ENCODE measurements around the gene FCGR1A. TPM values are rescaled to one million over a fixed set of nuclear protein-coding genes. Genes with fewer than 3 reads are reported as not detected.
"Not testable (repeated sequence)": the region's sequence is repeated elsewhere in the genome, so short reads cannot be mapped to it uniquely, and the experiment has no call there.

The FCGR1A gene
- total RNA-seq (not detected), polyA plus RNA-seq (not detected)

DNA sequence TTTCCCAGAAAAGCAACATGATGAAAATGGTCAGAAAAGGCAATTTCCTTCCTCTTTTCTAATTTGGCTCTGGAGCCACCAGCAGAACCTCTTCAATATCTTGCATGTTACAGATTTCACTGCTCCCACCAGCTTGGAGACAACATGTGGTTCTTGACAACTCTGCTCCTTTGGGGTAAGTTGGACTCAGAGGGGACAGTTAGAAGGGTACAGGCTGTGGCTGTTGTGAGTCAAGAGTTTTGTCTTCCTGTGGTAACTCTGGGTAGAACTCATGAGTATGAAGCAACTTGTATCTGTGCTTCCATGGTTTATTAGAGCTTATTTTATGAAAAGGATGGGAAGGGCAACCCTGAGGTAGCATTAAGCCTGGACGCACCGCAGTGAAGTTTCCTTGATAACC, at the start of gene FCGR1A:
FCGR1A (plus strand) TSS at position 95 of the 400 bp plus-strand sequence; CDS start at position 145, 50 bp downstream.
- H3K9me3 ChIP-seq (ENCODE audit: control insufficient read depth in 2 of 2, low read length in 2 of 2); H3K27me3 Mint-ChIP-seq; H3K4me1 Mint-ChIP-seq; H3K4me1 ChIP-seq (ENCODE audit: control insufficient read depth, insufficient read depth, low read length, poor library complexity, severe bottlenecking); H3K4me3 ChIP-seq (ENCODE audit: low read depth, low read length); H3K9me3 Mint-ChIP-seq; H3K27me3 ChIP-seq (ENCODE audit: control insufficient read depth, insufficient read depth, low read length); DNase-seq; H3K27ac ChIP-seq (ENCODE audit: insufficient read depth, low read length, poor library complexity, severe bottlenecking); H3K27ac Mint-ChIP-seq; H3K36me3 ChIP-seq (ENCODE audit: control insufficient read depth, insufficient read depth, low read length); ATAC-seq (ENCODE audit: low read depth in 2 of 2); H3K4me3 Mint-ChIP-seq; H3K36me3 Mint-ChIP-seq: not testable (repeated sequence)

DNA sequence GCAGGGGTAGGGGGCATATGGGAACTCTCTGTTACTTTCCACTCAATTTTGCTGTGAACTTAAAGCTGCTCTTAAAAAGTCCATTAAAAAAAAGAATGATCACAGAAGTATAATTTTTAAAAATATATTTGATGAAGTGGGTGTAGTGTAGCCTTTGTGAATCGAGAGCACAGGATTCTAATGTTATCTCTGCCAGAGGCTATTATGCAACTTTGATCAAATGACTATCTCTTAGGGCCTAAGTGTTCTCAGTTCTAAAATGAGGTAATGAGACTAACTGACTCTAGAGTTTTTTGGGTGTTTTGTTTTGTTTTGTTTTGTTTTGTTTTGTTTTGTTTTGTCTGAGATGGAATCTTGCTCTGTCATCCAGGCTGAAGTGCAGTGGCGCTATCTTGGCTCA, 49.7 kb upstream of the FCGR1A start:
- not testable (repeated sequence) for ATAC-seq (ENCODE audit: low read depth in 2 of 2); H3K27ac Mint-ChIP-seq

GRCh38 chr1:149734692-149735091, 47.8 kb upstream of the FCGR1A start:
- not testable (repeated sequence) for H3K4me3 ChIP-seq (ENCODE audit: low read depth, low read length); H3K4me1 Mint-ChIP-seq; H3K9me3 ChIP-seq (ENCODE audit: control insufficient read depth in 2 of 2, low read length in 2 of 2); H3K27ac Mint-ChIP-seq; H3K27me3 Mint-ChIP-seq; DNase-seq; H3K4me3 Mint-ChIP-seq; H3K36me3 ChIP-seq (ENCODE audit: control insufficient read depth, insufficient read depth, low read length); H3K9me3 Mint-ChIP-seq; H3K27ac ChIP-seq (ENCODE audit: insufficient read depth, low read length, poor library complexity, severe bottlenecking); H3K27me3 ChIP-seq (ENCODE audit: control insufficient read depth, insufficient read depth, low read length); H3K36me3 Mint-ChIP-seq; H3K4me1 ChIP-seq (ENCODE audit: control insufficient read depth, insufficient read depth, low read length, poor library complexity, severe bottlenecking); ATAC-seq (ENCODE audit: low read depth in 2 of 2)

More for the DNA sequence above, 49.7 kb upstream of the FCGR1A start:
- not testable (repeated sequence) for H3K36me3 ChIP-seq (ENCODE audit: control insufficient read depth, insufficient read depth, low read length); H3K27me3 ChIP-seq (ENCODE audit: control insufficient read depth, insufficient read depth, low read length); H3K4me3 ChIP-seq (ENCODE audit: low read depth, low read length); H3K4me3 Mint-ChIP-seq; H3K9me3 Mint-ChIP-seq; H3K9me3 ChIP-seq (ENCODE audit: control insufficient read depth in 2 of 2, low read length in 2 of 2); H3K27me3 Mint-ChIP-seq; H3K4me1 Mint-ChIP-seq; H3K36me3 Mint-ChIP-seq; DNase-seq; H3K27ac ChIP-seq (ENCODE audit: insufficient read depth, low read length, poor library complexity, severe bottlenecking); H3K4me1 ChIP-seq (ENCODE audit: control insufficient read depth, insufficient read depth, low read length, poor library complexity, severe bottlenecking)

DNA sequence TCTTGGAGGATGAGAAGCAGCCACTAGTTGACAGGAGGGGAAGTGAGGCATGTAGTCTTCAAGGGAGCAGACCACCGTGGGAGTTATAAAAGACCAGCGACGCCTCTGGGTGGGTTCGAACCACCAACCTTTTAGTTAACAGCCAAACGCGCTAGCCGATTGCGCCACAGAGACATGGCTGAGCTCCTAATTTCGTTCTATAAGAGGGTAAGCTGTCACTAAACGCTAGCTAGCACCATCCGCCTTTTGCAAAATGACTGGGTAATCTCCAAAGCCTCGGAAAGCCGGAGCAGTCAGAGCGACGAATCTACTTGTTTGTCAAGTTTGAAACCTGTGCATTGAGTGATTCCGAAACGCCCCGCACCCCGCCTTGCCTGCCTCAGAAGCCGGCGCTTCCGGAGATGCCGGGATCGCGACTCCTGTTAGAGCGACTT, 42.3 kb upstream of the FCGR1A start:
- not testable (repeated sequence) for H3K27me3 ChIP-seq (ENCODE audit: control insufficient read depth, insufficient read depth, low read length); H3K36me3 Mint-ChIP-seq; H3K4me1 ChIP-seq (ENCODE audit: control insufficient read depth, insufficient read depth, low read length, poor library complexity, severe bottlenecking); H3K36me3 ChIP-seq (ENCODE audit: control insufficient read depth, insufficient read depth, low read length); H3K9me3 Mint-ChIP-seq; H3K9me3 ChIP-seq (ENCODE audit: control insufficient read depth in 2 of 2, low read length in 2 of 2); H3K27ac ChIP-seq (ENCODE audit: insufficient read depth, low read length, poor library complexity, severe bottlenecking); H3K27me3 Mint-ChIP-seq; H3K4me1 Mint-ChIP-seq
- ATAC-seq (ENCODE audit: low read depth in 2 of 2) (peak; percentile 16 to 22), DNase-seq (peak; percentile 13 to 75 (median 38))
- peak overlapping the region in 2 of 3 donors; percentile 72 to 74 for H3K27ac Mint-ChIP-seq
- peak overlapping the region; percentile 55 for H3K4me3 ChIP-seq (ENCODE audit: low read depth, low read length)
- peak overlapping the region; percentile 79 to 88 (median 82) for H3K4me3 Mint-ChIP-seq

DNA sequence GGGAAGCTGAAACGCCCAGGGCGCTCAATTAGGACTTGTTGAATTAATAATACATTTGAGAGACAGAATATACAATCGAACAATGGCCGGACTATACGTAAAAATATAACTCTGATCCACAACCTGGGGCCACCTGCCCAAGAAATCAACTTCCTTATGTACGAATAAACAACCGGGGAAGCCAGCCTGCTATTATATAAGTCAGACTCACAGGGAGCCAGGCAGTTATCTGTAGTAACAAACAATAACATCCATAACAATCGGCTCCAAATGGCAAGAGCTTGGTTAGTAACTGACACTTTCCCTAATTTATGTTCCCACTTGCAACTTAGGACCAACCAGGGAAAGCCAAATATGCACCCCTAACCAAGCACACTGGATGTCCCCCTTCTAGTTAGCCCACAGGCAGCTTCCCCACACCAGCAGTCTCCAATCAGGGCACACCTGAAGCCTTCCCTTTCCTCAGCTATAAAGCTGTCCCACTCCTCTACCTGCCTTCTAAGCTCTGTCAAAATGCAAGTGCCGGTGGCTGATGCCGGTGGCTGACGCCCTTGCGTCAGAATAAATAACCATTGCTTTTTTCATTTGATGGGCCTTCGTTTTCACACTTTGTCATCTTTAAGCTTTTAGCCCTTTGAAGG, 41.8 kb upstream of the FCGR1A start:
- Mint-ChIP-seq H3K27ac (peak overlapping the region in 2 of 3 donors; percentile 72 to 74), H3K4me3 (peak overlapping the region; percentile 79 to 88 (median 82))
- not testable (repeated sequence) for H3K4me1 Mint-ChIP-seq; H3K27me3 ChIP-seq (ENCODE audit: control insufficient read depth, insufficient read depth, low read length); ATAC-seq (ENCODE audit: low read depth in 2 of 2); H3K36me3 Mint-ChIP-seq; H3K4me3 ChIP-seq (ENCODE audit: low read depth, low read length); H3K9me3 Mint-ChIP-seq; H3K9me3 ChIP-seq (ENCODE audit: control insufficient read depth in 2 of 2, low read length in 2 of 2); H3K36me3 ChIP-seq (ENCODE audit: control insufficient read depth, insufficient read depth, low read length); H3K4me1 ChIP-seq (ENCODE audit: control insufficient read depth, insufficient read depth, low read length, poor library complexity, severe bottlenecking); H3K27ac ChIP-seq (ENCODE audit: insufficient read depth, low read length, poor library complexity, severe bottlenecking); DNase-seq; H3K27me3 Mint-ChIP-seq

- not testable (repeated sequence) for H3K9me3 Mint-ChIP-seq; H3K4me1 Mint-ChIP-seq; H3K4me1 ChIP-seq (ENCODE audit: control insufficient read depth, insufficient read depth, low read length, poor library complexity, severe bottlenecking); H3K27ac ChIP-seq (ENCODE audit: insufficient read depth, low read length, poor library complexity, severe bottlenecking); H3K4me3 ChIP-seq (ENCODE audit: low read depth, low read length); H3K27me3 ChIP-seq (ENCODE audit: control insufficient read depth, insufficient read depth, low read length); ATAC-seq (ENCODE audit: low read depth in 2 of 2); H3K27ac Mint-ChIP-seq; H3K27me3 Mint-ChIP-seq; H3K4me3 Mint-ChIP-seq; DNase-seq; H3K36me3 Mint-ChIP-seq; H3K9me3 ChIP-seq (ENCODE audit: control insufficient read depth in 2 of 2, low read length in 2 of 2); H3K36me3 ChIP-seq (ENCODE audit: control insufficient read depth, insufficient read depth, low read length)
These were observed 40.6 kb upstream of the FCGR1A start for GRCh38 chr1:149741914-149742313.

DNA sequence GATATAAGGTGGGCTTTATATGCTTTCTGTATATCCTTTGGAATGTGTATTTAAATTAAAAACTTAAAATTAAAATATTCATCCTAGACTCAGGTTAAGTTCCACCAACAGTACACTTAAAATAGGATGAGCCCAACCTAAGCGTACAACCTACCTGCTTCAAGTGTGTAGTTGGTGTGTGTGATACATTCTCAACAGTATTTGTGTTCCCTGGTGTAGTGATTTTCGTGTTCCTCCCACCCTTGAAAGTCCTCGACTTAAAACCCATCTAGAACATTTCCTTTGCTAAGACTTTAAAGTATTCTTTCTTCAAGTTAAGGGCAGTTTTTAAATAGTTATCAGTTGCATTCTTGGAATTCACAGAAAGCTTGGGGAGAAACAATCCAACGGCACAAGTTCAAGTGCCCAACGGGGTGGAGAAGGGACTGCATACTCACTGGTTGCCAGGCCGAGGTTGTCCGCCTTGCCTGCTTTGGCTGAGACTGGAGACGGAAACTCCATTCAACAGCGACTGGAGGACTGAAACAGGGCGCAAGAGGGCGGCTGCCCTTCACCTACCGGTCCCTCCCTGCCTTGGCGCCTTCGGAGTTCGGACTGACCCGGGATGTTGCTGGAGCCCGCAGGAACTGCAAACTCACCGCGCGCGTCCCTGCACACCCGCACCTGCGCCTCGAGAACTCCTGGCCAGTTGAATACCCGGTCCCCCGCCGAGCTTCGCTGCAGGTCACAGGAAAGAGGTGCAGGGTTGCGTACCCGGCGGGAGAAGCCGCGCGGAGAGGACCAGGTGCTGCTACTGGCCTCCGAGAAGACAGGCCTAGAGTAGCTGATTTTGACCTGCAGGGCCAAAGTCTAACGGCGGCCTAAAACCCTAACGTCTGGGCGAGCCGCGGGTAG, 35.8 kb upstream of the FCGR1A start:
- not testable (repeated sequence) for H3K4me1 Mint-ChIP-seq; H3K27ac ChIP-seq (ENCODE audit: insufficient read depth, low read length, poor library complexity, severe bottlenecking); H3K36me3 Mint-ChIP-seq; H3K27ac Mint-ChIP-seq; H3K9me3 Mint-ChIP-seq; ATAC-seq (ENCODE audit: low read depth in 2 of 2); H3K4me1 ChIP-seq (ENCODE audit: control insufficient read depth, insufficient read depth, low read length, poor library complexity, severe bottlenecking); H3K4me3 Mint-ChIP-seq; DNase-seq; H3K36me3 ChIP-seq (ENCODE audit: control insufficient read depth, insufficient read depth, low read length); H3K27me3 ChIP-seq (ENCODE audit: control insufficient read depth, insufficient read depth, low read length); H3K9me3 ChIP-seq (ENCODE audit: control insufficient read depth in 2 of 2, low read length in 2 of 2); H3K4me3 ChIP-seq (ENCODE audit: low read depth, low read length)
- peaks cover 24% of the 10 kb centered on the region for H3K27me3 Mint-ChIP-seq

All from CD4-positive, CD25-positive, alpha-beta regulatory T cell (primary cell).